Activated T-cell treated with anti-CD3 and anti-CD28 coated beads for 1 hour (primary cell): ENCODE measurements around the gene MS4A4A.

Experiments used
- DNase-seq: peaks from one replicate; pipeline ENCODE4 v3.0.0-alpha.2; 2020; ENCODE audit warnings: low read depth

Gene MS4A4A

DNA sequence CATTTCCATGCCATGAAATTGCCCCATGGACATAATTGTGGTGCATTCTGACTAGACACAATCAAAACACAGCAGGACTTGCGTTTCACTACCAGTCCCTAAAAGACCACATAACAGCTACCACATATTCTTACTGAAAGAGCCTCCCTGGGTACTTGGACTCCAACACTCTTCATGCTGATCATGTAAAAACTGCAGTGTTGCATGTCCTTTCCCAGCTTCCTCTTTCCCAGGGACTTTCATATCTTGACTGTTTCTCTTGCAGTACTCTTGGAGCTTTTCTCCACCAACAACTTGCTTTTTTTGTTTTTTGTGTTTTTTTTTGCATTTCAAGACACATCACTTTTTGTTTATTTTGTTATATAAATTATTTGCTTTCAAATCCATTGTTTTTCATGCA is 69.5 kb downstream of the MS4A4A start:
- no peak for DNase-seq

DNA sequence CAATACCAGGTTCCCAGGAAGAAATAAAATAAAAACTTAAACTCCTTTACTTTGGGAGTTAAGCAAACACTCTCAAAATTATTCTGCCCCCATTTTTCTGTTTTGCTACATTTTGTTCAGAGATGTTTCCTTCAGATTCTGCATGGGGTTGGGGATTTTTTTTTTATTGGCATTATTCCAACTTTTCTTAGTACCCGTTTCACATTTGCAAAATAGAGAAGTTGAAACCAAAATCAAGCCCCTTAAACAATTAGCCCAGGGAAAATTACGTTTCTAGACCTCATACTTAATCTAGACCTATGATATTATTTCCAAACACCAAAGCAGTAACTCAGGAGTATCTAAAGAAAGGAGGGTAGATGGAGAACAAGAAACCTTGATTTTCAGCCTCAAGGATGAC is 77.3 kb downstream of the MS4A4A start:
- no peak for DNase-seq
